ENCODE data around the gene C22orf39.

The C22orf39 gene

DNA sequence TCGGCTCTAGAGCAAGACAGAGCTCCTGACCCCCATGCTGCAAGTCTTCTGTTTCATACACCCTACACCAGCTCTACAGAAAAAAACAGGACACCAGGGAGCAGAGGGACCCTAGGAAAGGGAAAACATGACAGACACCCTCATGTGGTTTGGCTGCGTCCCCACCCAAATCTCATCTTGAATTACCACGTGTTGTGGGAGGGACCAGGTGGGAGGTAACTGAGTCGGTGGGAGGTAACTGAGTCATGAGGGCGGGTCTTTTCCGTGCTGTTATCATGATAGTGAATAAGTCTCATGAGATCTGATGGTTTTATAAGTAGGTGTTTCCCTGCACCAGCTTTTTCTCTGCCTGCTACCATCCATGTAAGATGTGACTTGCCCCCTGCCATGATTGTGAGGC is 6.6 kb upstream of the C22orf39 start:
- Histone ChIP-seq H3K4me3 (ENCODE audit: control insufficient read depth in 1 of 7, extremely low read depth in 1 of 7, insufficient read depth in 4 of 7, low read depth in 2 of 7, low read length in 6 of 7) (no peak overlapping the region), H3K27ac (ENCODE audit: insufficient read depth in 1 of 2, low read depth in 1 of 2, low read length in 2 of 2, poor library complexity in 1 of 2, severe bottlenecking in 2 of 2) (no peak overlapping the region), H3K36me3 (ENCODE audit: control insufficient read depth in 4 of 4, insufficient read depth in 4 of 4, low read length in 3 of 4) (peaks cover 18 to 74% (median 58%) of the 10 kb centered on the region in 4 experiments), H3K4me1 (ENCODE audit: control extremely low read depth in 1 of 4, control insufficient read depth in 4 of 4, insufficient read depth in 4 of 4, low read length in 3 of 4) (peaks cover 0 to under 1% (median 0%) of the 10 kb centered on the region in 4 experiments), H3K9me3 (ENCODE audit: control extremely low read depth in 1 of 5, control insufficient read depth in 4 of 5, insufficient read depth in 2 of 5, low read depth in 1 of 5, low read length in 4 of 5) (no peaks in the 10 kb centered on the region), H3K27me3 (replicated peaks in 2 of 5; ENCODE audit: control insufficient read depth in 4 of 5, insufficient read depth in 5 of 5, low read length in 4 of 5) (no peaks in the 10 kb centered on the region)
- WGBS (ENCODE audit: insufficient coverage): 100% methylated on average over 4 of the region's 6 CpGs
- DNase-seq: no peak
- POLR2A ChIA-PET: no interaction called here
- CTCF ChIA-PET: no interaction called here

DNA sequence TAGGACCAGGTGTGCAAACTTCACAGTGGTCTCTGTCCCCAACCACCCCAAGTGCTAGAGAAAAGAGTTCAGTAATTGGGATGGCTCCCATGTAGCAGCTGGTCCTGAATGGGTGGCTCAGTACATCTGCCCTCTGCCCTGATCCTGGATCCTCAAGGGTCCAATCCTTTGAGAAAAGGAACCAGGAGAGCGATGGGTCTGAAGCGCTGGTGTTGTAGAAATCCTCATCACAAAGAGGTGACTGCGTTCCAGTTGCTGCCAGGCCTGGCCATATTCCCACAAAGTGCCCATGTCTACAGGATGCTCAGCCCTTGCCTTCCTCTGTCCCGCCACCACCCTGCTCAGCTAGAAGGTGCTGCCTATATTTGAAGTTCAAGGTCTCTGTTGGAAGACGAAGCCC is 6.2 kb upstream of the C22orf39 start:
- Histone ChIP-seq H3K9me3 (ENCODE audit: control extremely low read depth in 1 of 5, control insufficient read depth in 4 of 5, insufficient read depth in 2 of 5, low read depth in 1 of 5, low read length in 4 of 5) (no peaks in the 10 kb centered on the region), H3K4me3 (ENCODE audit: control insufficient read depth in 1 of 7, extremely low read depth in 1 of 7, insufficient read depth in 4 of 7, low read depth in 2 of 7, low read length in 6 of 7) (no peak overlapping the region), H3K27ac (ENCODE audit: insufficient read depth in 1 of 2, low read depth in 1 of 2, low read length in 2 of 2, poor library complexity in 1 of 2, severe bottlenecking in 2 of 2) (no peak overlapping the region), H3K27me3 (replicated peaks in 2 of 5; ENCODE audit: control insufficient read depth in 4 of 5, insufficient read depth in 5 of 5, low read length in 4 of 5) (no peaks in the 10 kb centered on the region), H3K36me3 (ENCODE audit: control insufficient read depth in 4 of 4, insufficient read depth in 4 of 4, low read length in 3 of 4) (peaks cover 18 to 78% (median 57%) of the 10 kb centered on the region in 4 experiments), H3K4me1 (ENCODE audit: control extremely low read depth in 1 of 4, control insufficient read depth in 4 of 4, insufficient read depth in 4 of 4, low read length in 3 of 4) (peaks cover 0 to 4% (median under 1%) of the 10 kb centered on the region in 4 experiments)
- POLR2A ChIA-PET: no interaction called here
- CTCF ChIA-PET: no interaction called here
- DNase-seq: no peak
- WGBS (ENCODE audit: insufficient coverage): 95% methylated on average over 3 of the region's 5 CpGs

DNA sequence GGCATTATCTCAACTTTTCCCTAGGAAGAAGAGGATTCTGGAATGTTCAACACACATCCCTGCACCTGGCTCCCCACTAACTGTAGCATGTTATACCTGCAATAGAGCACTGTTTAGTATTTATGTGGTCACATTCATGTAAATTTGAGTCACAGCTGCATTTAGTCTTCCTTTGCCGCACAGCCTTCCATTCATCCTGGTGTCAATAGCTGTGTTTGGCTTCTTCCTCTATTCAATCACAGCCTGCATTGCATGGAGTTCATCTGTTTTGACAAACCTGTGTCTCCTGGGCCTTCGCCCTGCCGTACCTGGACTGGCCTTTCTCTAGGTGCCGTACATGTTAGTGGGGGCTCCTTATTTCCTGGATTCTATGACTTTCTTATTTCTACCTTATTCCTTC is 4.1 kb upstream of the C22orf39 start:
- H3K27me3 ChIP-seq (replicated peaks in 2 of 5; ENCODE audit: control insufficient read depth in 4 of 5, insufficient read depth in 5 of 5, low read length in 4 of 5): no peaks in the 10 kb centered on the region
- no peaks in the 10 kb centered on the region for H3K9me3 ChIP-seq (ENCODE audit: control extremely low read depth in 1 of 5, control insufficient read depth in 4 of 5, insufficient read depth in 2 of 5, low read depth in 1 of 5, low read length in 4 of 5)
- ChIA-PET CTCF (interaction anchor here (1.0 to 1.3 kb wide), 2 partner anchors 15 to 20 kb away, joined by 4 read pairs; partner anchors contain the start of gene HIRA), POLR2A (interaction anchor here (0.5 kb wide), 1 partner anchor 35 kb away, joined by 3 read pairs; no protein-coding TSS in a partner anchor)
- H3K4me1 ChIP-seq (ENCODE audit: control extremely low read depth in 1 of 4, control insufficient read depth in 4 of 4, insufficient read depth in 4 of 4, low read length in 3 of 4): peaks cover 4 to 16% (median 15%) of the 10 kb centered on the region in 4 experiments
- H3K36me3 ChIP-seq (ENCODE audit: control insufficient read depth in 4 of 4, insufficient read depth in 4 of 4, low read length in 3 of 4): peaks cover 11 to 64% (median 45%) of the 10 kb centered on the region in 4 experiments
- no peak overlapping the region for H3K27ac ChIP-seq (ENCODE audit: insufficient read depth in 1 of 2, low read depth in 1 of 2, low read length in 2 of 2, poor library complexity in 1 of 2, severe bottlenecking in 2 of 2)
- no peak overlapping the region for H3K4me3 ChIP-seq (ENCODE audit: control insufficient read depth in 1 of 7, extremely low read depth in 1 of 7, insufficient read depth in 4 of 7, low read depth in 2 of 7, low read length in 6 of 7)
- WGBS (ENCODE audit: insufficient coverage): 100% methylated on average over 1 of the region's 4 CpGs
- DNase-seq: no peak

DNA sequence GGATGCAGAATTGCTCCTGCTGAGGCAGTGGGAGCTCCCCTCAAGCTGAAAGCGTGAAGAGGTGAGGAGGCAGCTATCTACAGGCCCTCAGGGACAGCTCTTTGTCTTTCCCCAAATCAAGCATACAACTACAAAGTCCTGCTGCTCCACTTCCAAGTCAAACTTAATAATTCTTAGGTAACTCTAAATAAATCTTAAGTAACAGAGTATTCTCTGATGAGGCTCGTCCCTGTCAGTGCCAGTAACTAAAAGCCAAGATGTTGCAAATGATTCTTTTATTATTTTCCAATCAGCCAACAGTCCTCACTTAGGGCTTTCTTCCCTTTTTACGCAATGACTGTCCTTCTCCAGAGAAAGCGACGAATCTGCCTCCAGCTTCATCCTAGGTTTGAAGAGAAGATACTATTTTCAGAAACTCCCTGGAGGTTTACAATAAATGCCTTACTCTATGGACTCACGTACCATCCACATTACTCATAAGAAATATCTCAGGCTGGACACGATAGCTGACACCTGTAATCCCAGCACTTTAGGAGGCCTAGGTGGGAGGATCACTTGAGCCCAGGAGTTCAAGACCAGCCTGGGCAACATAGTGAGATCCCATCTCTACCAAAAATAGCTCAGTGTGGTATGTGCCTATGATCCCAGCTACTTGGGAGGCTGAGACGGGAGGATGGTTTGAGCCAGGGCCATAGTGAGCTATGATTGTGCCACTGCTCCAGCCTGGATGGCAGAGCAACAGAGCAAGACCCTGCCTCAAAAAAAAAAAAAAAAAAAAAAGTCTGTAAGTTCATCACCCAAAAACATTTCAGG is 3.1 kb upstream of the C22orf39 start:
- no peak overlapping the region for H3K4me3 ChIP-seq (ENCODE audit: control insufficient read depth in 1 of 7, extremely low read depth in 1 of 7, insufficient read depth in 4 of 7, low read depth in 2 of 7, low read length in 6 of 7)
- 97% methylated on average over 5 of the region's 8 CpGs for whole genome bisulfite sequencing (ENCODE audit: insufficient coverage)
- H3K27me3 ChIP-seq (replicated peaks in 2 of 5; ENCODE audit: control insufficient read depth in 4 of 5, insufficient read depth in 5 of 5, low read length in 4 of 5): no peaks in the 10 kb centered on the region
- CTCF ChIA-PET: interaction anchor here (1.0 to 1.3 kb wide), 2 partner anchors 16 to 19 kb away, joined by 4 read pairs; partner anchors contain the start of gene HIRA
- POLR2A ChIA-PET: no interaction called here
- DNase-seq: no peak
- H3K27ac ChIP-seq (ENCODE audit: insufficient read depth in 1 of 2, low read depth in 1 of 2, low read length in 2 of 2, poor library complexity in 1 of 2, severe bottlenecking in 2 of 2): no peak overlapping the region
- H3K9me3 ChIP-seq (ENCODE audit: control extremely low read depth in 1 of 5, control insufficient read depth in 4 of 5, insufficient read depth in 2 of 5, low read depth in 1 of 5, low read length in 4 of 5): no peaks in the 10 kb centered on the region
- H3K4me1 ChIP-seq (ENCODE audit: control extremely low read depth in 1 of 4, control insufficient read depth in 4 of 4, insufficient read depth in 4 of 4, low read length in 3 of 4): peaks cover 9 to 26% (median 20%) of the 10 kb centered on the region in 4 experiments
- peaks cover 11 to 58% (median 40%) of the 10 kb centered on the region in 4 experiments for H3K36me3 ChIP-seq (ENCODE audit: control insufficient read depth in 4 of 4, insufficient read depth in 4 of 4, low read length in 3 of 4)

DNA sequence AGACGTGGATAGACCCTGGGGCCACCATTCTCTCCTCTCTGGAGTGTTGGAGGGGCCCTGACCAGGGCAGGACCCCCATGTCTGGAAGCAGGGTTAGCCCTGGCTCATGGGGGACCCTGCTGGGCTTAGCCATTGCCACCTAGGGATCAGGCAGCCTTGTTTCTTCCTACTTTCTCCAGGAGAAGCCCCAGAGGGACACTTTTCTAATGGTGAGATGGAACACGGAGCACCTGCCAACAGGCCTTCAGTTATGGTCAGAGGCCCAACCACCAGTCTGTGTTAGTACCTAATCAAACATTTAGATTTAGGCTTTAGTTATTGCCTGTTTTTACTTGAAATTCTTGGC is 1.9 kb upstream of the C22orf39 start:
- ChIA-PET CTCF (no interaction called here), POLR2A (no interaction called here)
- Histone ChIP-seq H3K36me3 (ENCODE audit: control insufficient read depth in 4 of 4, insufficient read depth in 4 of 4, low read length in 3 of 4) (peaks cover 9 to 56% (median 34%) of the 10 kb centered on the region in 4 experiments), H3K27ac (ENCODE audit: insufficient read depth in 1 of 2, low read depth in 1 of 2, low read length in 2 of 2, poor library complexity in 1 of 2, severe bottlenecking in 2 of 2) (no peak overlapping the region), H3K9me3 (ENCODE audit: control extremely low read depth in 1 of 5, control insufficient read depth in 4 of 5, insufficient read depth in 2 of 5, low read depth in 1 of 5, low read length in 4 of 5) (no peaks in the 10 kb centered on the region), H3K4me1 (ENCODE audit: control extremely low read depth in 1 of 4, control insufficient read depth in 4 of 4, insufficient read depth in 4 of 4, low read length in 3 of 4) (peaks cover 9 to 29% (median 20%) of the 10 kb centered on the region in 4 experiments), H3K4me3 (ENCODE audit: control insufficient read depth in 1 of 7, extremely low read depth in 1 of 7, insufficient read depth in 4 of 7, low read depth in 2 of 7, low read length in 6 of 7) (no peak overlapping the region), H3K27me3 (replicated peaks in 2 of 5; ENCODE audit: control insufficient read depth in 4 of 5, insufficient read depth in 5 of 5, low read length in 4 of 5) (no peaks in the 10 kb centered on the region)
- WGBS (ENCODE audit: insufficient coverage): 80% methylated on average over 1 of the region's 2 CpGs
- DNase-seq: no peak

DNA sequence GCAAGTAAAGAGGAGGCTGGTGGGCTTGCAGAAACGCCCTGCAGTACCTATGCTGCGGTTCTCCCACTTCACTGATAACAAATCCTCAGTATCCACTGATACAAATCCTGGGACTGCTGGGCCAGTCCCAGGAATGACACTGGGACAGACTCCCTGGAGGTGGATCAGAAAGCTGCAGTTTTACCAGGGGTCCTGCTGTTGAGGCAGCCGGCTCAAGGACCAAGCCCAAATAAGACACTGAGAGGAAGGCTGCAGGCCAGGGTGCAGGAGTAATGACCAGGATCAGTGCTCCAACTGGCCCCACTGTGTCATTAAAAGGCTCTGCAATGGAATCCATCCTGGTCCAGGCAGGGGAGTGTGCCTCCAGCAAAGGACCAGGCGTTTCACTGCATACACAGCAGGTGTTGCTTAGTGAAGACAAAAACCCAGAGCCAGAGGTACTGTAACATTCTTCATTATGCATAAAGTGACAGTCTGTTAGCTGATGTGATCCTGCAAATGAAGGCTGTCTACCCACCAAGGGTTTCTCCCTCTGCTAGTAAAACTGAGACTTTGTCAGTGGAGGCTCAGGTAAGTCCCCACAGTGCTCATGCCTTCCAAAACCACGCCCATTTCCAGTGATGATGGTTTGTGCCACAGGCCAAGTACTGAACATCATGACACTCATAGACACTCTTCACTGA is 1.4 kb upstream of the C22orf39 start:
- Histone ChIP-seq H3K27me3 (replicated peaks in 2 of 5; ENCODE audit: control insufficient read depth in 4 of 5, insufficient read depth in 5 of 5, low read length in 4 of 5) (no peaks in the 10 kb centered on the region), H3K27ac (ENCODE audit: insufficient read depth in 1 of 2, low read depth in 1 of 2, low read length in 2 of 2, poor library complexity in 1 of 2, severe bottlenecking in 2 of 2) (no peak overlapping the region), H3K9me3 (ENCODE audit: control extremely low read depth in 1 of 5, control insufficient read depth in 4 of 5, insufficient read depth in 2 of 5, low read depth in 1 of 5, low read length in 4 of 5) (no peaks in the 10 kb centered on the region), H3K4me1 (ENCODE audit: control extremely low read depth in 1 of 4, control insufficient read depth in 4 of 4, insufficient read depth in 4 of 4, low read length in 3 of 4) (peaks cover 9 to 29% (median 20%) of the 10 kb centered on the region in 4 experiments), H3K36me3 (ENCODE audit: control insufficient read depth in 4 of 4, insufficient read depth in 4 of 4, low read length in 3 of 4) (peaks cover 5 to 56% (median 31%) of the 10 kb centered on the region in 4 experiments), H3K4me3 (ENCODE audit: control insufficient read depth in 1 of 7, extremely low read depth in 1 of 7, insufficient read depth in 4 of 7, low read depth in 2 of 7, low read length in 6 of 7) (peak overlapping the region in 4 of 7 experiments; percentile 82 to 96 (median 92))
- ChIA-PET CTCF (no interaction called here), POLR2A (no interaction called here)
- DNase-seq: no peak
- WGBS (ENCODE audit: insufficient coverage): 100% methylated on average over 2 of the region's 5 CpGs
